KMS-11 (cell line): ENCODE measurements around the gene SGTA.

Source experiments
- H2AFZ ChIP-seq: fragments of 200-600 bp; sonication (generic); 2 replicates; pipeline ENCODE4 v1.6.1; 2016; ENCODE audit warnings: antibody characterized with exemption, mixed run types, low read depth
- H3K27ac ChIP-seq: fragments of 200-600 bp; sonication (generic); 2 replicates; pipeline ENCODE4 v1.6.1; 2016; ENCODE audit warnings: mild to moderate bottlenecking, mixed run types
- H3K27me3 ChIP-seq: fragments of 200-600 bp; sonication (generic); 2 replicates; pipeline ENCODE4 v1.6.1; 2017; ENCODE audit warnings: mild to moderate bottlenecking, low read depth, mixed run types, moderate library complexity; ENCODE audit not compliant: insufficient read depth
- H3K36me3 ChIP-seq: fragments of 200-600 bp; sonication (generic); 2 replicates; pipeline ENCODE4 v1.6.1; 2017; ENCODE audit warnings: mild to moderate bottlenecking, mixed run types; ENCODE audit not compliant: insufficient read depth
- H3K4me1 ChIP-seq: fragments of 200-600 bp; sonication (generic); 2 replicates; pipeline ENCODE4 v1.6.1; 2016; ENCODE audit warnings: mild to moderate bottlenecking, low read depth, mixed run types; ENCODE audit not compliant: poor library complexity, severe bottlenecking
- H3K4me2 ChIP-seq: fragments of 200-600 bp; sonication (generic); 2 replicates; pipeline ENCODE4 v1.7.0; 2016; ENCODE audit warnings: mild to moderate bottlenecking, mixed run types
- H3K4me3 ChIP-seq: fragments of 200-600 bp; sonication (generic); IDR thresholded peaks from 2 replicates; pipeline ENCODE4 v1.6.1; 2017; ENCODE audit warnings: low read depth, low read length, mixed read lengths; ENCODE audit not compliant: insufficient read depth
- H3K79me2 ChIP-seq: fragments of 200-600 bp; sonication (generic); 2 replicates; pipeline ENCODE4 v1.6.1; 2016; ENCODE audit warnings: low read depth, mixed run types; ENCODE audit not compliant: insufficient read depth
- H3K9ac ChIP-seq: fragments of 200-600 bp; sonication (generic); 2 replicates; pipeline ENCODE4 v1.6.1; 2016; ENCODE audit warnings: mild to moderate bottlenecking, mixed run types
- H4K20me1 ChIP-seq: fragments of 200-600 bp; sonication (generic); 2 replicates; pipeline ENCODE4 v1.6.1; 2016; ENCODE audit warnings: mild to moderate bottlenecking, mixed run types; ENCODE audit not compliant: insufficient read depth
- CTCF ChIP-seq: fragments of 200-600 bp; sonication (generic); conservative IDR thresholded peaks from 2 replicates; pipeline ENCODE4 v1.6.1; 2017; ENCODE audit warnings: low read depth, mild to moderate bottlenecking, antibody characterized with exemption, low read length, moderate library complexity, mixed read lengths

The SGTA gene

GRCh38 chr19:2726904-2727639 is 56.0 kb downstream of the SGTA start:
- Histone ChIP-seq H4K20me1 (no peaks in the 10 kb centered on the region), H3K36me3 (no peaks in the 10 kb centered on the region), H3K27ac (no peak overlapping the region), H3K4me1 (no peaks in the 10 kb centered on the region), H3K4me2 (no peak overlapping the region), H3K4me3 (no peak overlapping the region), H3K27me3 (peaks cover 19% of the 10 kb centered on the region), H3K9ac (no peak overlapping the region), H3K79me2 (no peaks in the 10 kb centered on the region), H2AFZ (no peak overlapping the region)
- TF ChIP-seq CTCF = no peak

GRCh38 chr19:2726160-2726855 is 56.8 kb downstream of the SGTA start:
- no peaks in the 10 kb centered on the region for H3K79me2 ChIP-seq
- no peaks in the 10 kb centered on the region for H4K20me1 ChIP-seq
- H3K27me3 ChIP-seq = peaks cover 25% of the 10 kb centered on the region
- H3K4me3 ChIP-seq = no peak overlapping the region
- no peak overlapping the region for H2AFZ ChIP-seq
- H3K4me1 ChIP-seq = no peaks in the 10 kb centered on the region
- no peak overlapping the region for H3K27ac ChIP-seq
- no peak for TF ChIP-seq CTCF
- H3K36me3 ChIP-seq = no peaks in the 10 kb centered on the region
- H3K4me2 ChIP-seq = no peak overlapping the region
- no peak overlapping the region for H3K9ac ChIP-seq

GRCh38 chr19:2724148-2724557 is 58.9 kb downstream of the SGTA start:
- peaks cover 25% of the 10 kb centered on the region for H3K27me3 ChIP-seq

GRCh38 chr19:2723747-2724146 is 59.3 kb downstream of the SGTA start:
- Histone ChIP-seq H3K4me2 (no peak overlapping the region), H3K79me2 (no peaks in the 10 kb centered on the region), H4K20me1 (no peaks in the 10 kb centered on the region), H3K36me3 (no peaks in the 10 kb centered on the region), H3K27ac (no peak overlapping the region), H3K9ac (no peak overlapping the region), H3K4me3 (no peak overlapping the region), H3K27me3 (peaks cover 27% of the 10 kb centered on the region), H2AFZ (no peak overlapping the region), H3K4me1 (no peaks in the 10 kb centered on the region)
- TF ChIP-seq CTCF = no peak

More at GRCh38 chr19:2724148-2724557, 58.9 kb downstream of the SGTA start:
- no peaks in the 10 kb centered on the region for H3K36me3 ChIP-seq
- no peaks in the 10 kb centered on the region for H3K79me2 ChIP-seq
- H2AFZ ChIP-seq = no peak overlapping the region
- no peak overlapping the region for H3K4me2 ChIP-seq
- no peak overlapping the region for H3K9ac ChIP-seq
- H4K20me1 ChIP-seq = no peaks in the 10 kb centered on the region
- H3K4me1 ChIP-seq = no peaks in the 10 kb centered on the region
- no peak overlapping the region for H3K27ac ChIP-seq
- TF ChIP-seq CTCF = no peak
- H3K4me3 ChIP-seq = no peak overlapping the region
